HuH-7 (cell line): Measurements from ENCODE around the gene CCDC88A.
A peak's percentile ranks its signal among the peaks of the same experiment; 100 is the strongest.
"Not testable (repeated sequence)": the region's sequence is repeated elsewhere in the genome, so short reads cannot be mapped to it uniquely, and the experiment has no call there.

Experiments
- DNase-seq: peaks from one replicate; pipeline ENCODE4 v3.0.0; 2011; ENCODE audit warnings: low spot score

Gene CCDC88A

GRCh38 chr2:55301277-55301676 lies 118.4 kb downstream of the CCDC88A start:
- no peak for DNase-seq

- DNase-seq: no peak
Measured at GRCh38 chr2:55296393-55296792, 123.3 kb downstream of the CCDC88A start.

- DNase-seq: no peak
Measured at GRCh38 chr2:55283083-55283482, 136.6 kb downstream of the CCDC88A start.

GRCh38 chr2:55282110-55282917 lies 137.3 kb downstream of the CCDC88A start:
- peak; percentile 83 for DNase-seq

GRCh38 chr2:55280851-55281546 lies 138.7 kb downstream of the CCDC88A start:
- DNase-seq: not testable (repeated sequence)

GRCh38 chr2:55279859-55280424 lies 139.7 kb downstream of the CCDC88A start:
- DNase-seq: not testable (repeated sequence)

GRCh38 chr2:55279214-55279835 lies 140.3 kb downstream of the CCDC88A start:
- not testable (repeated sequence) for DNase-seq

- peak; percentile 24 for DNase-seq
Measured at GRCh38 chr2:55277310-55277709, 142.3 kb downstream of the CCDC88A start.

GRCh38 chr2:55274346-55274745 lies 145.3 kb downstream of the CCDC88A start:
- not testable (repeated sequence) for DNase-seq

- peak; percentile 7 for DNase-seq
Measured at GRCh38 chr2:55269645-55269990, 150.0 kb downstream of the CCDC88A start.

- DNase-seq: peak; percentile 85
Measured at GRCh38 chr2:55268907-55269644, 150.6 kb downstream of the CCDC88A start, which contains the start of gene MTIF2. MTIF2 (minus strand) TSS chr2:55269231; CDS start chr2:55263858, 5,373 bp downstream.

- DNase-seq: no peak
Measured at GRCh38 chr2:55268288-55268906, 151.3 kb downstream of the CCDC88A start.

GRCh38 chr2:55259586-55259985 lies 160.1 kb downstream of the CCDC88A start:
- not testable (repeated sequence) for DNase-seq

GRCh38 chr2:55252832-55253231 lies 166.8 kb downstream of the CCDC88A start:
- peak; percentile 34 for DNase-seq

- DNase-seq: no peak
Measured at GRCh38 chr2:55247025-55247424, 172.6 kb downstream of the CCDC88A start.

- no peak for DNase-seq
Measured at GRCh38 chr2:55245411-55245810, 174.2 kb downstream of the CCDC88A start.

GRCh38 chr2:55242617-55243016 lies 177.0 kb downstream of the CCDC88A start:
- no peak for DNase-seq

GRCh38 chr2:55241582-55241981 lies 178.1 kb downstream of the CCDC88A start:
- DNase-seq: not testable (repeated sequence)

GRCh38 chr2:55239656-55240222 lies 179.9 kb downstream of the CCDC88A start:
- DNase-seq: no peak
